M059J (cell line): ENCODE data around the gene ZNF451. TPM values are rescaled to one million over a fixed set of nuclear protein-coding genes. Genes with fewer than 3 reads are reported as not detected.
"Not testable (repeated sequence)": the region's sequence is repeated elsewhere in the genome, so short reads cannot be mapped to it uniquely, and the experiment has no call there.

ENCODE experiments used
- DNase-seq: peaks from one replicate; pipeline ENCODE4 v3.0.0-alpha.2; 2012; ENCODE audit warnings: low read depth
- total RNA-seq: library from RNA; depleted of rRNA; stranded (reverse); fragments of >200 nt; shearing (Covaris generic); gene quantifications from 2 replicates; pipeline ENCODE4 v1.2.3, GENCODE V29; 2014; rRNA removed

ZNF451 gene, protein sequence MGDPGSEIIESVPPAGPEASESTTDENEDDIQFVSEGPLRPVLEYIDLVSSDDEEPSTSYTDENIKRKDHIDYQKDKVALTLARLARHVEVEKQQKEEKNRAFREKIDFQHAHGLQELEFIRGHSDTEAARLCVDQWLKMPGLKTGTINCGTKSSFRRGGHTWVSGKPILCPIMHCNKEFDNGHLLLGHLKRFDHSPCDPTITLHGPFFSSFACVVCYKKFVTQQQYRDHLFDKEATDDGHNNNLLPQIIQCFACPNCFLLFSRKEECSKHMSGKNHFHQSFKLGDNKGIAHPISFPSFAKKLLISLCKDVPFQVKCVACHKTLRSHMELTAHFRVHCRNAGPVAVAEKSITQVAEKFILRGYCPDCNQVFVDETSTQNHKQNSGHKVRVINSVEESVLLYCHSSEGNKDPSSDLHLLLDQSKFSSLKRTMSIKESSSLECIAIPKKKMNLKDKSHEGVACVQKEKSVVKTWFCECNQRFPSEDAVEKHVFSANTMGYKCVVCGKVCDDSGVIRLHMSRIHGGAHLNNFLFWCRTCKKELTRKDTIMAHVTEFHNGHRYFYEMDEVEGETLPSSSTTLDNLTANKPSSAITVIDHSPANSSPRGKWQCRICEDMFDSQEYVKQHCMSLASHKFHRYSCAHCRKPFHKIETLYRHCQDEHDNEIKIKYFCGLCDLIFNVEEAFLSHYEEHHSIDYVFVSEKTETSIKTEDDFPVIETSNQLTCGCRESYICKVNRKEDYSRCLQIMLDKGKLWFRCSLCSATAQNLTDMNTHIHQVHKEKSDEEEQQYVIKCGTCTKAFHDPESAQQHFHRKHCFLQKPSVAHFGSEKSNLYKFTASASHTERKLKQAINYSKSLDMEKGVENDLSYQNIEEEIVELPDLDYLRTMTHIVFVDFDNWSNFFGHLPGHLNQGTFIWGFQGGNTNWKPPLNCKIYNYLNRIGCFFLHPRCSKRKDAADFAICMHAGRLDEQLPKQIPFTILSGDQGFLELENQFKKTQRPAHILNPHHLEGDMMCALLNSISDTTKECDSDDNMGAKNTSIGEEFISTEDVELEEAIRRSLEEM
- total RNA-seq, result 37.9 and 48.6 TPM in 2 replicates

- peak; percentile 99 for DNase-seq
These were observed at the start of gene ZNF451 for GRCh38 chr6:57089687-57090457. TSS of gene ZNF451 (plus strand) at chr6:57090188. CDS start at chr6:57090254, 66 bp downstream.

DNA sequence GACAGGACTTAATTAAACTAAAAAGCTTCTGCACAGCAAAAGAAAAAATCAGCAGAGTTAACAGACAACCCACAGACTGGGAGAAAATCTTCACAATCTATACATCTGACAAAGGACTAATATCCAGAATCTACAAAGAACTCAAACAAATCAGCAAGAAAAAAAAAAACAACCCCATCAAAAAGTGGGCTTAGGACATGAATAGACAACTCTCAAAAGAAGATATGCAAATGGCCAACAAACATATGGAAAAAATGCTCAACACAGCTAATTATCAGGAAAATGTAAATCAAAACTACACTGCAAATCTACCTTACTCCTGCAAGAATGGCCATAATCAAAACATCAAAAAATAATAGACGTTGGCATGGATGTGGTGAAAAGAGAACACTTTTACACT lies 45.9 kb upstream of the ZNF451 start:
- DNase-seq, result not testable (repeated sequence)

DNA sequence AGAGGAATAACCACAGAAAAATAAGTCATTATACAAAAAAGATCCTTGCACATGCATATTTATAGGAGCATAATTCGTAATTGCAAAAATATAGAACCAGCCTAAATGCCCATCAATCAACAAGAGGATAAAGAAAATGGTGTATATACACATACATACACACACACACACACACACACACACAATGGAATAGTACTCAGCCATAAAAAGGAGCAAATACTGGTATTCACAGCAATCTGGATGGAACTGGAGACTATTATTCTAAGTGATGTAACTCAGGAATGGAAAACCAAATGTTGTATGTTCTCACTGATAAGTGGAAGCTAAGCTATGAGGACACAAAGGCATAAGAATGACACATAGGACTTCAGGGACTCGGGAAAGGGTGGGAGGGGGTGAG lies 45.4 kb upstream of the ZNF451 start:
- DNase-seq, result no peak

- DNase-seq, result peak; percentile 95
These were observed 43.4 kb upstream of the ZNF451 start, which contains the start of gene KIAA1586 for GRCh38 chr6:57046332-57047256. TSS of gene KIAA1586 (plus strand) at chr6:57046693. CDS start at chr6:57046756, 63 bp downstream.

DNA sequence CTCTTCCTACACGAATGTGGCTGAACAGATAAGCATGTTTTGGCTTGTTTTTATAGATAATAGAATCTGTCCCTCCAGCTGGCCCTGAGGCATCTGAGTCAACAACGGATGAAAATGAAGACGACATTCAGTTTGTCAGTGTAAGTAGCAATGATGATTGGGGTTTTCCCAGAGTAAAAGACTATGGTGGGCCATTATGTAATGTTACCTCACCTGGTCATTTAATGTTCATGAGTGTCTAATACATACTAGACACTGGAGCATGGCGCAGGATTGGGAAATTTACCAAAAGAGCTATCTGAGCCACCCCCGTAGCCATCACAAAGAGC lies 42.8 kb upstream of the ZNF451 start:
- not testable (repeated sequence) for DNase-seq

DNA sequence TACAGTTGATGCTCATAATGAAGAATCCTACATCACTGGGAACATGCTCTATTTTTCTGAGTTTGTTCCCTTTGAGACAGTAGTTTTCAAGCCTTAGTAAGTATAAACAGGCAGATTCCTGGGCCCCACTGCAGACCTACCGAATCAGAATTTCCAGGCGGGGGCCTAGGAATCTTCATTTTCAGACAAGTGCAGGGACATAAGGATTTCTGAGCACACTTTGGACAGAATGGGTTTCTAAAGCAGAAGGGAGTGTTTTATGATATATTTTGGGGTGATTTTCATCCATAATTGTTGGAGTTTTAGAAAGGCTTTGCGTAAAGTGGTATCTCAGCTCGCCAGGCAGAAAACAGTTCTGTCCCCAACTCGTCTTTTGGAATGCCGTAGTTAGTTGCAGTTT lies 42.1 kb upstream of the ZNF451 start:
- DNase-seq, result not testable (repeated sequence)

GRCh38 chr6:57048577-57048976 lies 41.4 kb upstream of the ZNF451 start:
- no peak for DNase-seq

- DNase-seq, result no peak
These were observed 26.1 kb upstream of the ZNF451 start for GRCh38 chr6:57063847-57064246.

DNA sequence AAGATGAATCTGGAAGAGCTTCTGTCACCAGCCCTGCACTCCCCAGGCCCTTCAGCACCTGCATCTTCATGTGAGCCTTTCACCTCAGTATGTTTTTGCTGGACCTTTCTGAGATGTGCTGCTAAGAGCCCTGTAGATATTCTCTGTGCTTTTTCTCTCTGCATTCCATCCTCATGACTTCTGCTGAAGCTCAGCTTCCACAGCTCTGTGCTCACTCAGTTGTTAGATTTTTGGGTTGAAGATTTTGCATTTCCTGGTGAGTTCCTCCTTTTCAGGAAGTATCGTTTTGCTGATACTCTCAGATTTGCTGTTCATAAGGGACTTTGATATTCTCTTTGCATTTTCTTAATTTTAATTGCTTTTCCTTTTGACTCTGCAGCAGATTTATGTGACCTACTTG lies 25.2 kb upstream of the ZNF451 start:
- DNase-seq, result no peak

GRCh38 chr6:57068061-57068460 lies 21.9 kb upstream of the ZNF451 start:
- DNase-seq, result no peak

DNA sequence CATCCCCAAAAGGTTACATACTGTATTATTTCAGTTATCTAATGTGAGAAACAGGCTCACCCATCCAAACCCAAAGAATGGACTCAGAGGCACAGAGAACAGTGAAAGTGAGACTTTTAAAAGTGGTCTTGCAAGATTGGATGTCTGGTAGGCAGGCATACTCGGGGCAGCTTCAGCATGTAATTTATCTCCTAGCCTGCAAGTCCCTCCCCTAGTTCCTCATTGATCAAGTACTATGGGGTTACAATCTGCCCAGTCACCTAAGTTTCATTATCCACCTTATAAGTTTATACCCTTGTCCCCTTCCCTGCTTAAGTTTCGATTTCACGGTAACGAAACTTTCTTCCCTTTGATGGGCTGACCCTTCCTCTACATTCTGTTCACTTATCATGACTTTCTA lies 20.8 kb upstream of the ZNF451 start:
- no peak for DNase-seq

DNA sequence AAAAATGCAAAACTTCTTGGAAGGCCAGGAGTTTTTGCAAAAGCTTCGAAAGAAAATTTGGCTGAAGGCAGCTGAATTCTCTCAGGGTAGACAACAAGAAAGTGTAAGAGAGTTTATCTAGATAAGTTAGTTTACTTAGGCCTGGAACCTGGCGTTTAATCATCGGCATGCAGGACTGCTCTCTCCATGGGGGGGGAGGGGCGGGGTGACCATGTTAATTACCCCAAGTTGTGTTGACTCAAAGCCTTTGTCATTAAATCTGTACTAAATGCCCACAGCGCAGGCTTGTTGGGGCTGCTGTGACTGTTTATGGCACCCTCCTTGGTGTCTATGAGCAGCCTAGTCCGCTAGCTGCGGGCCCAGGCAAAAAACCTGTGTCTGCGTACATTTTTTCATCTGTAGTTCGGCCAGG lies 20.1 kb upstream of the ZNF451 start:
- DNase-seq, result no peak

- DNase-seq, result peak; percentile 34
These were observed 17.9 kb upstream of the ZNF451 start for GRCh38 chr6:57072108-57072507.

DNA sequence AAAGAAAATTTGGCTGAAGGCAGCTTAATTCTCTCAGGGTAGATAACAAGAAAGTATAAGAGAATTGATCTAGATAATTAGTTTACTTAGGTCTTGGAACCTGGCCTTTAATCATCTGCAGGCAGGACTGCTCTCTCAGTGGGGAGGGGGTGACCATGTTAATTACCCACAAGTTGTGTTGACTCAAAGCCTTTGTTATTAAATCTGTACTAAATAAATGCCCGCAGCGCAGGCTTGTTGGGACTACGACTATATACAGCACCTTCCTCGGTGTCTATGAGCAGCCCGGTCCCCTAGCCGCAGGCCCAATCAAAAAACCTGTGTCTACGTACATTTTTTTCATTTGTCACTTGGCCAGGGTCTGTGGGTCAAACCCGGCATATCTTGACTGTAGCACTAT lies 15.6 kb upstream of the ZNF451 start:
- DNase-seq, result no peak

- no peak for DNase-seq
These were observed 14.9 kb upstream of the ZNF451 start for GRCh38 chr6:57075092-57075491.

GRCh38 chr6:57078531-57079207 lies 11.3 kb upstream of the ZNF451 start:
- DNase-seq, result no peak

- no peak for DNase-seq
These were observed 4.5 kb upstream of the ZNF451 start for GRCh38 chr6:57085471-57085870.

DNA sequence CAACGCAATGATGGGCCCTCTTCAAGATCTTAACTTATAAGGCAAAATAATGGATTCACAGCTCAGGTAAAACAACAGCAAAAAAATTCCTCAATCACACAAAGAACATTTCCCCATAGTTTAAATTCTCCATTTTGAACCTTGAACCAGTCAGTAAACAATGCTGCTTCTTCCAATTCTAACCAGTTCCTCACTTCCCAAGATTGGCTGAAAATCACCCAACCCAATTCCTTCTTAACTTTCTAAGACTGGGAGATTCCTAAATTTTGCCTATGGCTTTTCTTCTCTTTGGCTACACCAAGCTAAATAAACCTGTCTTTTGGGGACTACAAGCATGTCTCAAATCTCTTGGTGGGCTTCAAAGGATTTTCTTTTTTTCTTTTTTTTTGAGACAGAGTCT lies 3.1 kb upstream of the ZNF451 start:
- no peak for DNase-seq

GRCh38 chr6:57087916-57088315 lies 2.1 kb upstream of the ZNF451 start:
- no peak for DNase-seq

GRCh38 chr6:57089265-57089664 lies 723 bp upstream of the ZNF451 start:
- DNase-seq, result no peak
